Hematopoietic multipotent progenitor cell treated with erythropoietin and hydrocortisone succinate and interleukin-3 and kit ligand, for 6 days (in vitro differentiated cells): ENCODE results near the gene FNIP1.
"Not testable (repeated sequence)": the region's sequence is repeated elsewhere in the genome, so short reads cannot be mapped to it uniquely, and the experiment has no call there.

ENCODE experiments used
- DNase-seq: peaks from one replicate; pipeline ENCODE4 v3.0.0-alpha.2; 2015

The FNIP1 gene

GRCh38 chr5:131786900-131787692 is 9.7 kb downstream of the FNIP1 start:
- DNase-seq = no peak

- no peak for DNase-seq
These were observed 10.8 kb downstream of the FNIP1 start for GRCh38 chr5:131786036-131786435.

- DNase-seq = no peak
These were observed 12.9 kb downstream of the FNIP1 start for GRCh38 chr5:131783874-131784273.

- DNase-seq = no peak
These were observed 13.5 kb downstream of the FNIP1 start for GRCh38 chr5:131783357-131783756.

GRCh38 chr5:131782717-131783116 is 14.1 kb downstream of the FNIP1 start:
- no peak for DNase-seq

- DNase-seq = not testable (repeated sequence)
These were observed 18.7 kb downstream of the FNIP1 start for GRCh38 chr5:131778141-131778540.

GRCh38 chr5:131776450-131776849 is 20.4 kb downstream of the FNIP1 start:
- DNase-seq = no peak

- DNase-seq = no peak
These were observed 22.0 kb downstream of the FNIP1 start for GRCh38 chr5:131774652-131775367.

- DNase-seq = peak; percentile 38
These were observed 23.0 kb downstream of the FNIP1 start for GRCh38 chr5:131773805-131774204.

GRCh38 chr5:131771692-131772091 is 25.1 kb downstream of the FNIP1 start:
- DNase-seq = no peak

- no peak for DNase-seq
These were observed 26.9 kb downstream of the FNIP1 start for GRCh38 chr5:131769961-131770360.

GRCh38 chr5:131769336-131769735 is 27.5 kb downstream of the FNIP1 start:
- peak; percentile 47 for DNase-seq

GRCh38 chr5:131767891-131768290 is 28.9 kb downstream of the FNIP1 start:
- DNase-seq = no peak

GRCh38 chr5:131766689-131767088 is 30.1 kb downstream of the FNIP1 start:
- no peak for DNase-seq

GRCh38 chr5:131765261-131765660 is 31.6 kb downstream of the FNIP1 start:
- no peak for DNase-seq

GRCh38 chr5:131763968-131764367 is 32.8 kb downstream of the FNIP1 start:
- DNase-seq = no peak

- no peak for DNase-seq
These were observed 36.0 kb downstream of the FNIP1 start for GRCh38 chr5:131760793-131761192.

GRCh38 chr5:131759704-131760103 is 37.1 kb downstream of the FNIP1 start:
- DNase-seq = no peak

- peak; percentile 33 for DNase-seq
These were observed 38.3 kb downstream of the FNIP1 start for GRCh38 chr5:131758520-131758900.

- DNase-seq = no peak
These were observed 38.8 kb downstream of the FNIP1 start for GRCh38 chr5:131757830-131758519.

- peak; percentile 48 for DNase-seq
These were observed 39.9 kb downstream of the FNIP1 start for GRCh38 chr5:131756942-131757341.

- no peak for DNase-seq
These were observed 42.5 kb downstream of the FNIP1 start for GRCh38 chr5:131754363-131754762.

GRCh38 chr5:131751506-131751905 is 45.3 kb downstream of the FNIP1 start:
- DNase-seq = no peak
